Fibroblast of villous mesenchyme (primary cell): ENCODE measurements around the gene DCST2. TPM values are rescaled to one million over a fixed set of nuclear protein-coding genes. Genes with fewer than 3 reads are reported as not detected.

ENCODE experiments used
- DNase-seq: peaks from one replicate; pipeline ENCODE4 v3.0.0-alpha.2; 2010; ENCODE audit warnings: low read depth
- H3K4me3 ChIP-seq: 2 replicates; pipeline ENCODE4 v1.5.1; 2011; ENCODE audit warnings: low read depth, mild to moderate bottlenecking, low read length
- total RNA-seq: library from RNA; depleted of rRNA; stranded (reverse); fragments of >200 nt; gene quantifications from 2 replicates; pipeline ENCODE4 v1.2.3, GENCODE V29; 2012
- TF ChIP-seq, protein P1 (sequence below): IDR thresholded peaks from 2 replicates; pipeline ENCODE4 v1.5.1; 2012; ENCODE audit warnings: low read depth, mild to moderate bottlenecking, low read length; ENCODE audit not compliant: insufficient read depth

The DCST2 gene
- total RNA-seq, 1 donor = not detected

GRCh38 chr1:155035936-155036335, 2.4 kb upstream of the DCST2 start:
- no peak overlapping the region for H3K4me3 ChIP-seq
- TF ChIP-seq, protein P1, sequence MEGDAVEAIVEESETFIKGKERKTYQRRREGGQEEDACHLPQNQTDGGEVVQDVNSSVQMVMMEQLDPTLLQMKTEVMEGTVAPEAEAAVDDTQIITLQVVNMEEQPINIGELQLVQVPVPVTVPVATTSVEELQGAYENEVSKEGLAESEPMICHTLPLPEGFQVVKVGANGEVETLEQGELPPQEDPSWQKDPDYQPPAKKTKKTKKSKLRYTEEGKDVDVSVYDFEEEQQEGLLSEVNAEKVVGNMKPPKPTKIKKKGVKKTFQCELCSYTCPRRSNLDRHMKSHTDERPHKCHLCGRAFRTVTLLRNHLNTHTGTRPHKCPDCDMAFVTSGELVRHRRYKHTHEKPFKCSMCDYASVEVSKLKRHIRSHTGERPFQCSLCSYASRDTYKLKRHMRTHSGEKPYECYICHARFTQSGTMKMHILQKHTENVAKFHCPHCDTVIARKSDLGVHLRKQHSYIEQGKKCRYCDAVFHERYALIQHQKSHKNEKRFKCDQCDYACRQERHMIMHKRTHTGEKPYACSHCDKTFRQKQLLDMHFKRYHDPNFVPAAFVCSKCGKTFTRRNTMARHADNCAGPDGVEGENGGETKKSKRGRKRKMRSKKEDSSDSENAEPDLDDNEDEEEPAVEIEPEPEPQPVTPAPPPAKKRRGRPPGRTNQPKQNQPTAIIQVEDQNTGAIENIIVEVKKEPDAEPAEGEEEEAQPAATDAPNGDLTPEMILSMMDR = no peak
- DNase-seq = no peak

DNA sequence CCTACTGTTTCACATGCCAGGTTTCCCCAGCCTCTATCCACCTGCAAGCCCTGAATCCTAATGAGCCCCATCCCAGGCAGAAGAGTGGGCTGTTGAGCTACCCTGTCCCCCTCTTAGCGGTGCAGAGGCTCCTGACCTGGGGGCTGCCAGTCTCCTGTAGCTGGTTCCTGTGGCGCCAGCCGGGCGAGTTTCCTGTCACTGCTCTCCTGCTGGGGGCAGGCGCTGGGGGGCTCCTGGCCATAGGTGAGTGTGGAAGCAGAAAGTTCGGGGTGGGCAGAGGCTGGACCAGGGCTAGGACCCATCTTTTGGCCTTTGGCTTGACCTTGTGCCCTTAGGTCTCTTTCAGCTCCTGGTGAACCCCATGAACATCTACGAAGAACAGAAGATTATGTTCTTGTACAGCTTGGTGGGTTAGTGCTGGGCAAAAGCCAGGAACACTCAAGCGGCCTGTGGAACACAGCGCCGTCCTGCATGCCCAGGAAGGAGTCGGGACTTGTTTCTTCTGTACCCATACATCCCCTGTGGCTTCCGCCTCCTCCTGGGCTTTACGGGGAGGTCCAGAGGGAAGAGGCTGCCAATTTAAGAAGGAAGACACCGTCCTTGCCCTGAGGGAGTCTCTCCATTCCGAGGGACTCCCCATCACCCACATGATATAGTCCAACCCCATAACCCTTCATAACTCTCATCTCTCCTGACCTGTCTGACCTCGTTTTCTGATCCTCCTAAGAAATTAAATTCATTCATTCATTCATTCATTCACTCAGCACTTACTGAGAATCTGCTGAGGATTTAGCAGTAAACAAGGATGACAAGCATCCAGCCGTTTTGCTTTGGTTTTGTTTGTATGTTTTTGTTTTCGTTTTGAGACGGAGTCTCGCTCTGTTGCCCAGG, 982 bp upstream of the DCST2 start:
- no peak overlapping the region for H3K4me3 ChIP-seq
- TF ChIP-seq, protein P1 = no peak
- no peak for DNase-seq

DNA sequence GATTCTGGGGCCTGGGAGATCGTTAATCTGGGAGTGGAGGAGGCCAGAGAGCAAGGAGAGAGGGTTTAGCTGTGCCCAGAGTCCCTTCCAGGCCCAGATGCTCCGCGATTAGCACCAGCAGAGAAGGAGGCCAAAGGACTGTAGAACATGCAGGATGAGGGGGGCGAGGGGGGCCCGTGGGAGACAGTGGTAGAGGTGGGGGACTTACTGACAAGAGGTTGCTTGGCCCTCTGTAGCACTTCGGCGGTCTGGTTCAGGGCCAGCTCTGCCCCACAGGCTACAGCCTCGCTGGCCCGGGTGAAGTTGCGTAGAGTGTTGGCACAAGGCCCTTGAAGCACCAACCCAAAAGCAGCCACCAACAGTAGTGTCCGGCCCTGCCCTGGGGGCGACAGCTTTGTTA, 695 bp downstream of the DCST2 start:
- DNase-seq = no peak
- H3K4me3 ChIP-seq = no peak overlapping the region
- TF ChIP-seq, protein P1 = no peak

DNA sequence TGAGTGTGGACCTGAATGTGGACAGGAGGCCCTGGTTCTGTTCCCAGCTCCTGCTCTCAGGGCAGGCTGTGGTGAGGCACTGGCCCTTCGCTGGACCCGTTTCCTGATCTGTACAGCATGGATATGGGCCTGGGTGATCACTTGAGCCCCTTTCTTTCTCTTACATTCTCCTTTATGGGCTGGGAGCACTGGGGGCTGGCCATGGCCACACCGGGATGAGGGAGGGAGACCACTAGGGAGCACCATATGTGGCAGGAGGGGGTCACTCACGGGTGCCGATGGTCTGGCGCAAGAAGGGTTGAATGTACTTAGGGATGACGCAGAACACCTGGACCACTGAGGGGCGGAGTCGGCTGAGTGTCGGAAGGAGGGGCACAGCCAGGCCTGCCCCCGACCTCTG, 2.7 kb downstream of the DCST2 start:
- H3K4me3 ChIP-seq = no peak overlapping the region
- TF ChIP-seq, protein P1 = no peak
- DNase-seq = no peak

DNA sequence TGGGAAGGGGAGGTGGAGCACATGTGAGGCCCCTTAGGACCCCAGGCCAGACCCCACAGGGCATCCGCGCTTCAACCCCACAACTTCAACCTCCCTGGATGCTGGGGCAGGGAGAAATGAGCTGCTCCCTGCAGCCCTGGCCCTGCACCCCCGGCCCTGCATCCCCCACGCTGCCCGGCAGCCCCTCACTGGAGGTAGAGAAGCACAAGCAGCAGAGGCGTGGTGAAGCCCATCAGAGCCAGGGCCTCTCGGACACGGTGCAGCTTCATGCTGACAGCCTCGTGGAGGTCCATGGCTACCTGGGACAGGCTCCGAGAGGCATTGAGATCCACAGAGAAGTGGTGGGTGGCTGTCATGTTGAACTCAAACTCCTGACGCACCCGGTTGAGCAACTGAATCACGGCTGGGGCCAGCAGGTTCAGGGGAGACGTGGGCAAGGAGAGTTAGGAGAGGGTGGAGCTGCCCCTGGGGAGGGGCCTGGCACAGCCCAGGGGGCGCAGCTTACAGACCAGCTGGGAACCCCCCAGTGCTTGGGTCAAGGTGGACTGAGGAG, 3.3 kb downstream of the DCST2 start:
- DNase-seq = no peak
- no peak overlapping the region for H3K4me3 ChIP-seq
- TF ChIP-seq, protein P1 = no peak

- TF ChIP-seq, protein P1 = no peak
- no peak overlapping the region for H3K4me3 ChIP-seq
- no peak for DNase-seq
Observed at GRCh38 chr1:155029513-155030242, 3.9 kb downstream of the DCST2 start.
